Cardiac fibroblast (primary cell): ENCODE data around the gene PNPLA1.

ENCODE experiments used
- DNase-seq, 2 donors: peaks; one replicate each; pipeline versions ENCODE4 v3.0.0 to v3.0.0-alpha.2; 2010; ENCODE audit warnings: low read depth in 2 of 2
- H3K4me3 ChIP-seq, 2 donors: replicated peaks in 1 of 2; 1 replicate in 1 of 2; 2 replicates in 1 of 2; pipeline ENCODE4 v1.5.1; 2011; ENCODE audit warnings: low read depth in 2 of 2, low read length in 2 of 2, mild to moderate bottlenecking in 2 of 2, moderate library complexity in 1 of 2
- CTCF ChIP-seq: IDR thresholded peaks from one replicate; pipeline ENCODE4 v1.5.1; 2011; ENCODE audit warnings: low read depth, mild to moderate bottlenecking, low read length, inconsistent platforms

PNPLA1 gene

GRCh38 chr6:36244641-36245280, 25.1 kb upstream of the PNPLA1 start:
- TF ChIP-seq CTCF, result no peak
- DNase-seq, result no peak
- H3K4me3 ChIP-seq, result no peak overlapping the region

DNA sequence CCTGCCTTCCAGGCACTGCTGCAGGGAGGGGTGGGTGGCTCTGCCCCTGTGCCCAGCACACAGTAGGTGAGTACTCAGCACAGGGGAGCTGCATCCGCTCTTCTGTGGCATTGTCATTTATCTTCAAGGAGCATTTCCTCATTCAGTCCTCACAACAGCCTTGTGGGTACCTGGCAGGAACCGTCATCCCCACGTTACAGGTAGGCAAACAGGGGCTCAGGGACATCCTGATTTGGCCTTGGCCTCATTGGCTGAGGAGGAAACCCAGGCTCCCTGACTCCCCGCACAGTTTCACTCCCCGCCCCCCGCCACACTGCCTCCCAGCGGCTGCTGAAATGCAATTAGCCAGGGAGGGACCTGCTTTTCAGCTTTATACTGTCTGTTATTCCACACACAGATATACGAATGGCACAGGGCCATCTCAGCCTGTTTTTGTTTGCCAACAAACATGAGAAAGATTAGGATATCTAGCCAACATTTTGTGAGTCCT, 24.2 kb upstream of the PNPLA1 start:
- H3K4me3 ChIP-seq, result no peak overlapping the region
- no peak for DNase-seq

GRCh38 chr6:36246506-36247268, 23.2 kb upstream of the PNPLA1 start:
- TF ChIP-seq CTCF, result no peak
- DNase-seq, result peak in 1 of 2 donors; percentile 59
- no peak overlapping the region for H3K4me3 ChIP-seq

More for the DNA sequence above, 24.2 kb upstream of the PNPLA1 start:
- TF ChIP-seq CTCF, result no peak

GRCh38 chr6:36247693-36248092, 22.2 kb upstream of the PNPLA1 start:
- no peak overlapping the region for H3K4me3 ChIP-seq
- no peak for TF ChIP-seq CTCF
- peak; percentile 75 to 88 for DNase-seq

DNA sequence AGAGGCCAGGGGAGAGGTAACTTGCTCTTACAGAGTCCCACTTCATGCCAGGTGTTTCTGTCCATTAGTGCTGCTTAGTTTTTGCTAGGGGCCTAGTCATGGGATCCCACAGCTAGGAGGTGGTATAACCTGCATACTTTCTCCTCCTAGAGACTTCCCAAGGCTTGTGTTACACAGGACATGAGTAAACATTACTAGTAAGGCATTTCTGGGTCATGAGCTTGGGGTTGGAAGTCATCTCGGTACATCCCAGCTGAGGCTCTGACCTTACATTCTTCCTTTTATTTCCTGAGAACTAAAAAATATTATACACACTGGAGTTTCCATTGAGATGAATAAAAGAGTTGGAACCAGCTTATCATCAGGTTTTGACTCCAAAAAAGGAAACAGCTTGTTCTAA, 20.9 kb upstream of the PNPLA1 start:
- DNase-seq, result peak; percentile 81 to 91
- TF ChIP-seq CTCF, result no peak
- H3K4me3 ChIP-seq, result no peak overlapping the region

DNA sequence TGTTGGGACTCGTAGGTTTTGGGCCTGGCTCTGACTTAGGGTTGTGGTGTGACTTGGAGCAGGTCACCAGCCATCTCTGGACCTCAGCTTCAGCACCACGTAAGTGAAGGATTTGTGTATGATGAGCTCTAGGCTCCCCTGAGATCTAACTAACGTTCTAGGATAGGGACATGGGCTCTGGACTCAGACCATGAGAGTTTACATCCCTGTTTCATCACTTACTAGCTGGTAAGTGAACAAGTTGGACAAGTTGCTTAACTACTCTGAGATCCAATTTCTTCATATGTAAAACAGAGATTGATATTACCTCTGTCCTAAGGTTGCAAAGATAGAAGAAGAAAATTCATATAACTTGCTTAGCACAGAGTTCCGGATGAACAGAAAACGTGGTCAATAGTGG, 20.3 kb upstream of the PNPLA1 start:
- peak; percentile 48 to 51 for DNase-seq
- no peak overlapping the region for H3K4me3 ChIP-seq
- TF ChIP-seq CTCF, result no peak
